K562 (cell line): Measurements from ENCODE around the gene ZNF236. TPM values are rescaled to one million over a fixed set of nuclear protein-coding genes. Genes with fewer than 3 reads are reported as not detected.

Experiments used
- AFF1 ChIP-seq, 2 experiments: fragments of 450-650 bp; IDR thresholded peaks; 2 replicates each; pipeline ENCODE4 v1.6.1; 2018; ENCODE audit warnings: mild to moderate bottlenecking in 2 of 2, low read depth in 1 of 2; ENCODE audit not compliant: partially characterized antibody in 2 of 2
- ARHGAP35 ChIP-seq: fragments of 450-650 bp; IDR thresholded peaks from 2 replicates; pipeline ENCODE4 v1.6.1; 2018; ENCODE audit not compliant: partially characterized antibody
- DMBX1 ChIP-seq: fragments of 250-450 bp; sonication (Bioruptor Pico); IDR thresholded peaks from 2 replicates; pipeline ENCODE4 v1.8.0; 2022; ENCODE audit warnings: inconsistent platforms, mild to moderate bottlenecking, moderate library complexity, borderline replicate concordance
- EP300 ChIP-seq: IDR thresholded peaks from 2 replicates; pipeline ENCODE4 v1.6.1; 2012; ENCODE audit warnings: low read length, improper control_type of control experiment
- EWSR1 ChIP-seq: fragments of 450-650 bp; IDR thresholded peaks from 2 replicates; pipeline ENCODE4 v1.6.1; 2018; ENCODE audit warnings: borderline replicate concordance, mild to moderate bottlenecking, low read depth, moderate library complexity; ENCODE audit not compliant: partially characterized antibody
- FIP1L1 ChIP-seq: fragments of 200-400 bp; formaldehyde crosslinking; IDR thresholded peaks from 2 replicates; pipeline ENCODE4 v1.6.1; 2018; ENCODE audit warnings: mild to moderate bottlenecking, low read depth, low read length; ENCODE audit not compliant: poor library complexity, severe bottlenecking
- GABPA ChIP-seq: fragments of 200-800 bp; sonication (Bioruptor generic); conservative IDR thresholded peaks from 2 replicates; pipeline ENCODE4 v1.6.1; 2016; ENCODE audit warnings: low read depth, missing genetic modification characterization, missing compliant biosample characterization
- GABPB1 ChIP-seq: sonication (generic); formaldehyde crosslinking; IDR thresholded peaks from 2 replicates; pipeline ENCODE4 v1.8.0; 2022; ENCODE audit warnings: mild to moderate bottlenecking, missing genetic modification reagents
- KDM5B ChIP-seq: fragments of 200-600 bp; sonication (generic); IDR thresholded peaks from 2 replicates; pipeline ENCODE4 v1.6.1; 2012; ENCODE audit warnings: low read depth, mild to moderate bottlenecking, moderate library complexity, low read length, control low read depth, inconsistent platforms; ENCODE audit not compliant: insufficient replicate concordance
- MITF ChIP-seq: IDR thresholded peaks from 2 replicates; pipeline ENCODE4 v1.6.1; 2014; ENCODE audit warnings: antibody characterized with exemption
- MXD1 ChIP-seq: fragments of 250-450 bp; sonication (Bioruptor Pico); IDR thresholded peaks from 2 replicates; pipeline ENCODE4 v1.8.0; 2021; ENCODE audit warnings: borderline replicate concordance, mild to moderate bottlenecking, moderate library complexity; ENCODE audit not compliant: poor library complexity, severe bottlenecking
- SETDB1 ChIP-seq: IDR thresholded peaks from one replicate; pipeline ENCODE4 v1.6.1; 2012; ENCODE audit warnings: low read length, control low read depth, inconsistent platforms
- SIN3B ChIP-seq: fragments of 450-650 bp; IDR thresholded peaks from 2 replicates; pipeline ENCODE4 v1.6.1; 2017; ENCODE audit warnings: low read depth, mild to moderate bottlenecking, moderate library complexity
- THAP12 ChIP-seq: fragments of 250-450 bp; sonication (Bioruptor Pico); IDR thresholded peaks from 2 replicates; pipeline ENCODE4 v1.9.0; 2021; ENCODE audit warnings: mild to moderate bottlenecking, inconsistent platforms
- USF2 ChIP-seq: sonication (generic); formaldehyde crosslinking; IDR thresholded peaks from 2 replicates; pipeline ENCODE4 v1.5.0; 2020; ENCODE audit warnings: missing genetic modification reagents
- ZNF143 ChIP-seq: sonication (generic); formaldehyde crosslinking; IDR thresholded peaks from 2 replicates; pipeline ENCODE4 v1.9.0; 2022; ENCODE audit warnings: mild to moderate bottlenecking, missing genetic modification reagents
- ZNF507 ChIP-seq: conservative IDR thresholded peaks from 2 replicates; pipeline ENCODE4 v1.6.1; 2017; ENCODE audit warnings: missing genetic modification characterization, missing compliant biosample characterization
- ZSCAN29 ChIP-seq: fragments of 450-650 bp; IDR thresholded peaks from 2 replicates; pipeline ENCODE4 v1.6.1; 2017
- polyA plus RNA-seq, 8 experiments: library from polyadenylated mRNA; depleted of rRNA in 4 of 8; stranded (reverse) in 5 of 8; unstranded in 3 of 8; fragments of >200 nt; fragmentation: Nextera tagmentation in 2 of 8; fragmentation: Illumina TruSeq in 1 of 8; extraction: Ambion mirVana in 2 of 8; extraction: Trizol in 1 of 8; gene quantifications; 2 replicates each; pipeline versions ENCODE4 v1.2.1 to v1.2.3, GENCODE V29; 2011 to 2014; ENCODE audit warnings: inconsistent platforms in 1 of 8, missing spikeins in 1 of 8
- total RNA-seq, 7 experiments: library from RNA; depleted of rRNA in 6 of 7; stranded (reverse); fragments of >200 nt in 6 of 7; fragmentation: Illumina TruSeq in 2 of 7; extraction: Trizol in 2 of 7; gene quantifications; 2 replicates each; pipeline versions ENCODE4 v1.2.1 to v1.2.3, GENCODE V29; 2011 to 2021; ENCODE audit warnings: low replicate concordance in 1 of 7

The ZNF236 gene
- total and polyA plus RNA-seq, 9 of the 15 experiments (the other 6 are each of a cell fraction or from before 2014, with no cell fraction given): 0.35 to 8.7 (median 3.4) TPM

- 0 out of 2 replicates have a peak, but pooled peaks have one; percentile 46 for TF ChIP-seq THAP12 (CRISPR knock-in tag)
- no peak for TF ChIP-seq AFF1 (IDR thresholded peaks at IDR 0.05; ENCODE audit: low read depth in 1 of 2, partially characterized antibody in 2 of 2)
- TF ChIP-seq MXD1 (CRISPR knock-in tag): no peak
- 0 out of 2 replicates have a peak, but pooled peaks have one; percentile 12 for TF ChIP-seq DMBX1 (CRISPR knock-in tag)
- no peak for TF ChIP-seq ZSCAN29
- TF ChIP-seq USF2: no peak
- peak; percentile 41; the same call in 1 of the 2 replicates for TF ChIP-seq GABPA
- no peak for TF ChIP-seq EP300
- peak; percentile 47; the same call in 1 of the 2 replicates for TF ChIP-seq SIN3B
- TF ChIP-seq KDM5B: peak; percentile 16
- no peak for TF ChIP-seq EWSR1
- TF ChIP-seq GABPB1 (CRISPR knock-in tag): no peak
- TF ChIP-seq ZNF143: no peak
- no peak for TF ChIP-seq MITF
- no peak for TF ChIP-seq ZNF507
- peak; percentile 60 for TF ChIP-seq FIP1L1
- no peak for TF ChIP-seq ARHGAP35
- TF ChIP-seq SETDB1: no peak
Measured at GRCh38 chr18:76822506-76823160, at the start of gene ZNF236 (continued).
